CD4-positive, alpha-beta T cell (primary cell): Measurements from ENCODE around the gene PATJ. TPM values are rescaled to one million over a fixed set of nuclear protein-coding genes. Genes with fewer than 3 reads are reported as not detected.

ENCODE experiments used
- ATAC-seq: fragments of 200-7000 bp; cut with Tn5 transposase; one replicate; pipeline ENCODE4 v1.10.0; 2022; ENCODE audit warnings: mild to moderate bottlenecking; ENCODE audit not compliant: poor library complexity
- CTCF ChIA-PET: fragments of 350-600 bp; sonication (Branson Sonifier 250); formaldehyde crosslinking; loops from one replicate; lab custom pipeline; 2021; ENCODE audit warnings: antibody characterized with exemption, inconsistent platforms; lab: Charles Lee
- POLR2A ChIA-PET: fragments of 350-600 bp; sonication (Branson Sonifier 250); formaldehyde crosslinking; loops from one replicate; lab custom pipeline; 2021; ENCODE audit warnings: antibody characterized with exemption, inconsistent platforms; lab: Charles Lee
- DNase-seq, 14 experiments: peaks; one replicate each; pipeline ENCODE4 v3.0.0-alpha.2; 2013 to 2020; ENCODE audit warnings: mixed read lengths in 2 of 14
- H3K27ac ChIP-seq, 2 donors: one replicate each; pipeline versions ENCODE4 v1.5.1 to v1.7.0; 2013; ENCODE audit warnings: low read length in 2 of 2, low read depth in 1 of 2, mild to moderate bottlenecking in 1 of 2
- H3K27me3 ChIP-seq, 2 experiments: 1 replicate in 1 of 2; 2 replicates in 1 of 2; pipeline versions ENCODE4 v1.6.1 to v1.7.0; 2013; ENCODE audit warnings: low read length in 2 of 2, control low read depth in 1 of 2, mild to moderate bottlenecking in 1 of 2, moderate library complexity in 1 of 2; ENCODE audit not compliant: insufficient read depth in 2 of 2, control insufficient read depth in 1 of 2
- H3K36me3 ChIP-seq: one replicate; pipeline ENCODE4 v1.6.1; 2013; ENCODE audit warnings: low read length, control low read depth; ENCODE audit not compliant: insufficient read depth
- H3K4me1 ChIP-seq: one replicate; pipeline ENCODE4 v1.6.1; 2013; ENCODE audit warnings: low read length, control low read depth; ENCODE audit not compliant: insufficient read depth
- H3K4me3 ChIP-seq: one replicate; pipeline ENCODE4 v1.5.1; 2013; ENCODE audit warnings: mild to moderate bottlenecking, low read length, moderate library complexity
- H3K9me3 ChIP-seq, 2 experiments: 1 replicate in 1 of 2; 2 replicates in 1 of 2; pipeline versions ENCODE4 v1.6.1 to v1.7.0; 2013; ENCODE audit warnings: low read length in 2 of 2, mild to moderate bottlenecking in 2 of 2, control low read depth in 1 of 2, moderate library complexity in 1 of 2; ENCODE audit not compliant: control insufficient read depth in 1 of 2, insufficient read depth in 1 of 2
- H3K27ac Mint-ChIP-seq: one replicate; pipeline ENCODE4 v1.8.0; 2020; ENCODE audit warnings: mixed read lengths
- H3K27me3 Mint-ChIP-seq: one replicate; pipeline ENCODE4 v1.8.0; 2021; ENCODE audit warnings: mixed read lengths
- H3K36me3 Mint-ChIP-seq: one replicate; pipeline ENCODE4 v1.8.0; 2021; ENCODE audit warnings: low read depth, mixed read lengths
- H3K4me1 Mint-ChIP-seq: one replicate; pipeline ENCODE4 v1.8.0; 2021; ENCODE audit warnings: low read depth, mixed read lengths
- H3K4me3 Mint-ChIP-seq: one replicate; pipeline ENCODE4 v1.8.0; 2020; ENCODE audit warnings: mild to moderate bottlenecking, mixed read lengths
- H3K9me3 Mint-ChIP-seq: one replicate; pipeline ENCODE4 v1.8.0; 2020; ENCODE audit warnings: mixed read lengths
- CTCF ChIP-seq: fragments of 200-600 bp; IDR thresholded peaks from one replicate; pipeline ENCODE4 v1.8.0; 2022; ENCODE audit warnings: antibody characterized with exemption, mild to moderate bottlenecking
- intact Hi-C, 2 experiments: fragments of 100-400 bp; cut with DNase I in 1 of 2; cut with micrococcal nuclease in 1 of 2; formaldehyde crosslinking; loops; one replicate each; pipeline versions ENCODE4 v1.15.1 to v1.9.0; 2023 to 2025; cut with DNase I, micrococcal nuclease
- polyA plus RNA-seq, 2 donors: library from polyadenylated mRNA; unstranded; fragments of 120-200 nt; gene quantifications; one replicate each; pipeline ENCODE4 v1.2.1, GENCODE V29; 2013
- total RNA-seq, 174 experiments: library from RNA in 2 of 174; stranded (reverse) in 2 of 174; gene quantifications; one replicate each; pipeline ENCODE4 v1.2.3 and lab custom pipeline; 2021 to 2026

PATJ gene
- 10 to 100 TPM; 50.4 to 54.1 TPM for total RNA-seq
- polyA plus RNA-seq (2013, experiment 1 of 2): 22.5 TPM
- 33.7 TPM for polyA plus RNA-seq (2013, experiment 2 of 2)
- 13.1 to 190 (median 96.0) reads per million in 172 experiments for total RNA-seq (lab: John Stamatoyannopoulos, UW)

GRCh38 chr1:61741711-61742619, at the start of gene PATJ:
TSS of gene PATJ (plus strand) at chr1:61742480. CDS start at chr1:61762893, 20,413 bp downstream.
- POLR2A ChIA-PET: interaction anchor here (1.1 kb wide), 1 partner anchor 14 kb away, joined by 3 read pairs; no protein-coding TSS in a partner anchor
- peak within 1 kb of the TSS; percentile 94 for H3K27ac Mint-ChIP-seq
- H3K27me3 Mint-ChIP-seq: no peaks in the 10 kb centered on the region
- H3K27ac ChIP-seq: peak within 1 kb of the TSS; percentile 56 to 62
- H3K4me3 ChIP-seq: peak within 1 kb of the TSS; percentile 78
- peak; percentile 40 to 87 (median 66) for DNase-seq
- H3K27me3 ChIP-seq: no peaks in the 10 kb centered on the region
- CTCF ChIA-PET: interaction anchor here (1.0 kb wide), 1 partner anchor 8 kb away, joined by 4 read pairs; no protein-coding TSS in a partner anchor
- H3K4me3 Mint-ChIP-seq: peak within 1 kb of the TSS; percentile 97
- TF ChIP-seq CTCF: no peak
- H3K9me3 Mint-ChIP-seq: no peaks in the 10 kb centered on the region
- H3K4me1 ChIP-seq: peaks cover 23% of the 10 kb centered on the region
- no peaks in the 10 kb centered on the region for H3K36me3 ChIP-seq
- intact Hi-C loops: loop anchor here (1.0 to 5.0 kb wide), 4 partner anchors 15 to 695 kb away; partner anchors contain the start of genes TM2D1 (in 1 of the 2) and USP1 (in 1 of the 2)
- H3K36me3 Mint-ChIP-seq: peaks cover 7% of the 10 kb centered on the region
- no peaks in the 10 kb centered on the region for H3K9me3 ChIP-seq
- peak; percentile 91 for ATAC-seq
- H3K4me1 Mint-ChIP-seq: peaks cover 31% of the 10 kb centered on the region

GRCh38 chr1:61699911-61700851, 42.1 kb upstream of the PATJ start:
- ChIA-PET CTCF (no interaction called here), POLR2A (no interaction called here)
- Histone ChIP-seq H3K4me1 (no peaks in the 10 kb centered on the region), H3K27me3 (no peaks in the 10 kb centered on the region), H3K27ac (no peak overlapping the region), H3K36me3 (peaks cover 49% of the 10 kb centered on the region), H3K9me3 (no peaks in the 10 kb centered on the region), H3K4me3 (no peak overlapping the region)
- ATAC-seq (no peak), DNase-seq (no peak)
- Mint-ChIP-seq H3K27me3 (no peaks in the 10 kb centered on the region), H3K4me3 (no peak overlapping the region), H3K36me3 (peaks cover 81% of the 10 kb centered on the region), H3K27ac (no peak overlapping the region), H3K4me1 (no peaks in the 10 kb centered on the region), H3K9me3 (no peaks in the 10 kb centered on the region)
- intact Hi-C loops: no loop called here
- no peak for TF ChIP-seq CTCF
